Ecto neural progenitor cell (in vitro differentiated cells): ENCODE measurements around the gene DCTN4.
A peak's percentile ranks its signal among the peaks of the same experiment; 100 is the strongest.

ENCODE experiments used
- DNase-seq: peaks from one replicate; pipeline ENCODE4 v3.0.0-alpha.2; 2018; ENCODE audit warnings: low spot score

Gene DCTN4

DNA sequence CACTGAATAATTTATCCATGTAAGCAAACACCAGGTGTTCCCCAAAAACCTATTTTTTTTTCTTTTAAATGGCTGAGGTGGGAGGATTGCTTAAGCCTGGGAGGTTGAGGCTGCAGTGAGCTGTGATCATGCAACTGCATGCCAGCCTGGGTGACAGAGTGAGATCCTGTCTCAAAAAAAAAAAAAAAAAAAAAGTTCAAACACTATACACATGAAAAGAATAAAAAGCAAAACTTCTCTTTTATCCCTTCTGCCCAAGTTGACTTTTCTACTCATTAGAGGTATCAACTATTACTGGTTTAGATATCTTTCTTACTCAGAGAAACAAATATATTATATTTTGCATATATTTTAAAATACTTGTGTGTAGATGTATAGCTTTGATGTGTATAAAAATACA, 17.8 kb downstream of the DCTN4 start:
- DNase-seq, result no peak

- no peak for DNase-seq
Observed at GRCh38 chr5:150738862-150739261, 20.0 kb downstream of the DCTN4 start.

DNA sequence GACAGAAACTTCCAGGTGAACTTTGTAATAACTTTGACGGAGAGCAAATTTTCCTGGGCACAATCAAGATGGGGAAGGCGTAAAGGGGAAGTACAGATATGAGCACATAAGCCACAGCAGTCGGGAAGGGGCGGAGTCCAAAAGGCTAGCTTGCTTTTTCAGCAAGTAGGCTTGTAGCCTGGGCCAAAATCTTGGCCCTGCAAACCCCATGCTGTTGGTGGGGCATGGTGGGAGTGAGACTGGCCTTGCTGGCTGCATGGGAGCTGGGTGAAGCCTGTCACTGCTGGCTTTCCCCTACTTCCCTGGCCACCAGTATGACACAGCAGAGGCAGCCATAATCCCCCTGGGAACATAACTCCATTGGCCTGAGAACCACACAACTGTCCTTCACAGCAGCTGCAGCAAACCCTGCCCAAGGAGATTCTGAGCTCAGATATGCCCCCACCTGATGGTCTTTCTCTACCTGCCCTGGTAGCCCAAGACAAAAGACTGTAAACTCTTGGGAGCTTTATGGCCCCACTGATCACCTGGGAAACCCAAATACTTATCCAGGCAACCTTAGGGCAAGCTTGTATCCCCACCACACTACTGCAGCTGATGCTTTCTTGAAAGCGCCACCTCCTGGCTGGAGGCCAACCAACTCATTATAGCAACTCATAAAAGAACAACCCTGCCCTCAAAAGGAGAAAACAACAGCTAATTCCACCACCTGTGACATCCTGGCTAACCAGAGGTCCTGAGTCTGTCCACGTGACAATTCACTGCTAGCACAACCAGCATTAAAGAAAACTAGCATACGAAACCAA, 24.0 kb downstream of the DCTN4 start:
- no peak for DNase-seq

DNA sequence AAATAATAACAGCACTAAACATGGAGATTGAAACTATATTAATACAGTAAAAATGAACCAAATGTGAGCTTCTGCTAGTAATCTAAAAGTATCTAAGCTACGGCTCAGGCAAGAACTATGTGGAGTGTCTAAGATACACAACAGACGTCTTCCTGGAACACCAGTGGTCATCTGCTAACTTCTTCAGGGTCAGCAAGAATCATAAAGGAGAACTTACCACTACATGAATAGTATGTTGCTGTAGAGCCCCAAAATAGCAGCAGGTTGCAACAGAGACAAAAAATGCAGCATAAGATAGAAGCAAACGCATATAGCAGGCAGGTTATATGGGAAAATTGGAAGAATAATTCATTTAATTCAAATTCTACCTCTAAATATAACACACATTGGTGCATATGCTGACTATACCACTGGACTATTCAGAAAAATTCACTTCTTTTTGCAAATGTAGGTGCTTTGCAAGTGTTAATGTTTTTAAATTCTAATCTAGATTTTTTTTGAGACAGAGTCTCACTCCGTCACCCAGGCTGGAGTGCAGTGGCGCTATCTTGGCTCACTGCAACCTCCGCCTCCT, 27.1 kb downstream of the DCTN4 start:
- DNase-seq, result no peak

DNA sequence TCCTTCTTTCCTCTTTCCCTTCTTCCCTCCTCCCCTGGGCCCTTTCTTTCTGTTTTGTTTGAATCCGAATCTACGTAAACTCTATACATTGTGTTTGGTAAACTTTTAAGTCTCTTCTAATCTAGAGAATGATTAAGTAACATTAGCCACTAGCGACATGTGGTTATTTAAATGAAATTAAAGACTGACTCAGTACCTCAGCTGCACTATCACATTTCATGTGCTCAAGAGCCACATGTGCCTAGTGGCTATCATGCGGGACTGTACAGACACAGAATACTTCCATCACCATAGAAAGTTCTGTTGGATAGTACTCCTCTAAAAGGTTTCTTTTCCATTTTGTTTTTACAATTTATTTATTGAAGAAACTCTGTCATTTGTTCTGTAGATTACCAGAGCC, 29.0 kb downstream of the DCTN4 start:
- DNase-seq, result no peak

GRCh38 chr5:150723845-150724244, 35.0 kb downstream of the DCTN4 start:
- no peak for DNase-seq

GRCh38 chr5:150710165-150710564, 48.7 kb downstream of the DCTN4 start:
- DNase-seq, result no peak

DNA sequence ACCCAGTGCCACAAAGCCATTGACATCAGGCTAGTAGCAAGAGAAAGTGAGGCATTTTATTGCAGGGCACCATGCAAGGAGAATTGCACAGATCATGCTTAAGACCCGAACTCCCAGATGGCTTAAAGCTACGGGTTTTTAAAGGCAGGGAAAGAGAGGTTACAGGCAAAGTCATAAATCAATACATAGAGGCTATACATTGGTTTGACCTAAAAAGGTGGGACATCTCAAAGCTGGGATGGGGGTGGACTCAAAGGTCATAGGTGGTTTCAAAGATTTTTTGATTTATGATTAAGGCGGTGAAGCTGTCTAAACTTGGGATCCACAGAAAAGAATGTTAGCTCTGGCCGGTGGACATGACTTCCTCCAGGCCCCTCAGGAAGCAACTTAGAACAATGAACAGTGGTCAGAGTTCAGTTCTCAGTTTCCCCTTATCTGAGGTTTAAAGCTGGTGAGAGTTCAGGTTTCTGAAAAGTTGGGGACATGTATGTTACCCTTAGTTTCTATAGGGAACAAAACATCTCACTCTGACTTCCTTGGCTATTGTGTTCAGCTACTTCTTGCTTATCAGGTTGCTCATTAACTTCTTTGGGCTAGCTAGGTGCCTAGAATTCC, 51.9 kb downstream of the DCTN4 start:
- DNase-seq, result no peak

DNA sequence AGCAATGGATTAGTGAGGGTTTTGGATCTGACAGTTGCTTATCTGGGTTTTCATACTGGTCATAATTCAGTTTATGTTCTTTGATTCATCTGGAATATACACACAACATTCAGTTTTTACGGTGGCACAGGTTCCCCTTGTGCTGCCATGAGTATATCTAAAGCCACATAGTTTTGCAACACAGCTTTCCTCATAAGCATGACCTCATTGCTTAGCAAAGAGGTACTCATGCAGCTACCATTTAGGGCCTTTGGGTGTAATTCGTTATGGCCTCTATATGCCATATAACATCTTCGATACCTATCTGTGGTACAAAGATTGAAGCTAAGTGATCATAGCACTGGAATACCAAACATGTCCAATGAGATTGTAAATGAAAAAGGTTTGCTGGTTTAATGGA, 55.1 kb downstream of the DCTN4 start:
- no peak for DNase-seq

DNA sequence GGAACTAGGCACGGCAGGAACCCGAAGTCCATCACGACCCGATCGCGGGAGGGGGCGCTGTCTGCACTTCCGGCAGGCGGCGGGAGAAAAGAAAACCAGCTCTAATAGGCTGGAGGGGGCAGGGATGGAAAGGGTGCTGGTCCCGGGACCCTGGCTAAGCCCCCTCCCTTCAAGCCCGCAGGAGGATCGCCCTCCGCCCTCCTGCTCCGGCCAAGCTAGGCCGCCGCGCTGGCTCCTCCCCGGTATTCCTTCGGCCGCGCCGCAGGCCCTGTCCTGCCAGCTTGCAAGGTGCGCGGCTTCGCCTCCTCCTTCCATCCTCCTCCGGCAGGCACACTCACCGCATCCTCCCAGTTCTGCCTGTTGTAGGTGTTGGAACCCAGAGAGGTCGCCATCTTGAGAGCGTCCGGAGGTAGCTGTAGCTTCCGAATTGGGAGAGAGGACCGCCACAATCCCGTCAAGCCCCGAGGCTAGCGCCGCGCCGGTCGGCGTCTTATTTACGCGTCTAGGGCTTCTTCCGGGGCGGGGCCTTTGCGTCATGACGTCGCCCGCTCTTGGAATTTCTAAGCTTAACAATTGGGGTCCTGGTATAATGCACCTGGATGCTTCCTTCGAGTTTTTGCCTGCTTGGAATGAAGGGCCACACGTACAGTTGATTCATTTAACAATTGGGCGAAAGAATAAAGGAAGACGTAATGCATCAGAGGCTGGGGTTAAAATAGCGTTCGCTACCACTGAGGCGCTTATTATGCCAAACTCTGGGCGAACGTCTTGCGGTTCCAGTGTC, 58.0 kb downstream of the DCTN4 start, which contains the start of gene RBM22:
Gene RBM22, minus strand, starts transcription at position 469 of the 784 bp plus-strand sequence. Its CDS starts 77 bp downstream, at position 392.
- peak; percentile 93 for DNase-seq

- no peak for DNase-seq
Observed at GRCh38 chr5:150700246-150700593, 58.6 kb downstream of the DCTN4 start.

DNA sequence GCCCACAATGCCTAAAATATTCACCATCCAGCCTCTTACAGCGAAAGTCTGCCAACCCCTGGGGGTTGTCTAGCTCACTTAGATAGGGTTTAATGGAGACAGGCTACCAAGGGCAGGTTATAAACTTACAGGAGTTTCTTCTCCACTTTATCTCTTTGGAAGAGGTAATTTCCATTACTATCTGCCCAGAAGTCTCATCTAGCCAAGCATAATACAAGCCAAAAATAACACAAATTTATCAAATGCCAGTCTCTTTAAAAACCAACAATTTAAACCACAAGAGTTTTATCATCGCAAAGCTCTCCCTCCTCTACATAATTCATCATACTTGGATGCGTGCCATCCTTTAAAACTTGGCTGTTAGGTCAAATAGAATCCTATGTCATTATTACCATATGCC, 64.2 kb downstream of the DCTN4 start:
- DNase-seq, result no peak

DNA sequence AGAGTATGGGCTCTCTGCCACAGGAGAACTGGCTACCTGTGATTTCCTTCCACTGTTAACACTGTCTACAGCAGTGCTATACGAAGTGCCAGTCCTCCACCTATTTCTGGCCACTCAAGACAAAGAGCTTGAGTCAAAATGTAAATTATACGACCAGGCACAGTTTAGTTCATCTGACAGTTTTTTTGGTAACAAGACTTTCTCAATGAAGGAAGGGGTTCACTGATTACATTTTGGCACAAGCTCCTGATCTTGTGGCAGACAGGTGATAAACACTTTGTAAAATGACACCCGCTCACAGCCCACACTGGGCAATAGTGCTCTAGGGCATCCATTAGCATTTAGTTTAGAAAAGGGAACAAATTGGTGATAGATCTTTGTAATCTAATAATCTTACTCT, 66.5 kb downstream of the DCTN4 start:
- DNase-seq, result no peak

DNA sequence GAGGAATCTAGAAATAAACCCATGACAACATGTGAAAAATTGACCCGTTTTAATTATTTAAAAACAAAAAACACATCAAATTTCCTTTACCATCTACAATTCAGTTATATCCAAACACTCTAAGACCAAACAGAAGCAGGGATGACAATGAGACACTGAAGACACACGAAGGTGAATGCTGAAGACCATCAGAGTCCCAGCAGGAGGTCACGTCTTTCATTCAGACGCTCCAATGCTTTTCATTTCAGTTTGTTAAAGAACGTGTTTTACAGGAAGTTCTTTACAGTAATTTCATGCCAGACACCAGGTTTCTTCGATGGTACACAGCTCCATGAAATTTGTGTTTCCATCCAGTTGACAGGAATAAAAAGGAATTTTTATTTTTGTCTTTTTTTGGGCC, 68.1 kb downstream of the DCTN4 start:
- no peak for DNase-seq

DNA sequence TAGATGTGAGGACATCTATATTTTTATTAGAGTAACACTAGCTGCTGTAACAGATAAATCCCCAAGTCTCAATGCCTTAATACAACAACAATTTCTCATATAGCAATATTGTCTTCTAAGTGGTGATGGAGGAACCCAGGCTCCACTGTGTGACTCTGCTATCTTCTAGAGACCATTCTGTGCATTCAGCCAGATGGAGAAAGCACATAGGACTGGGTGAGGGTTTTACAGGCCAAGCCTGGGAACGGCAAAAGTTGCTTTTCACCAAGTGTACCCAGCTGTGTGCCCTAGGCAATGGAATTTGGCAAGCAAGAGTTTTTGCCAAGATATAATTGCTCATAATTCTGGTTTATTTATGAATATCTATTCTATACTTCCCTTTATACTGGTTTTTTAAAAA, 69.7 kb downstream of the DCTN4 start:
- no peak for DNase-seq

DNA sequence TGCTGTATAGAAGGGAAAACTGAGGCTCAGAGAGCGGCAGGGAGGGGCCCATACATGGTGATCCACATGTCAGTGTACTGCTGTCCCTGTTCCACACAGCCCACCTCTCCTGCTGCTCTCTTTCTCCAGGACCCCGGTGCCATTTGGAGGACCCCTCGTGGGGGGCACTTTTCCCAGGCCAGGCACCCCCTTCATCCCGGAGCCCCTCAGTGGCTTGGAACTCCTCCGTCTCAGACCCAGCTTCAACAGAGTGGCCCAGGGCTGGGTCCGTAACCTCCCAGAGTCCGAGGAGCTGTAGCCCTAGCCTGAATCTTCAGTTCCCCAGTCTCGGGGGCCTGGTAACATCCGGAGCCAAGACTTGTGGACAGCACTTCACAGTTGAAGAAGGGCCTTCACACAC, 82.2 kb downstream of the DCTN4 start:
- no peak for DNase-seq

DNA sequence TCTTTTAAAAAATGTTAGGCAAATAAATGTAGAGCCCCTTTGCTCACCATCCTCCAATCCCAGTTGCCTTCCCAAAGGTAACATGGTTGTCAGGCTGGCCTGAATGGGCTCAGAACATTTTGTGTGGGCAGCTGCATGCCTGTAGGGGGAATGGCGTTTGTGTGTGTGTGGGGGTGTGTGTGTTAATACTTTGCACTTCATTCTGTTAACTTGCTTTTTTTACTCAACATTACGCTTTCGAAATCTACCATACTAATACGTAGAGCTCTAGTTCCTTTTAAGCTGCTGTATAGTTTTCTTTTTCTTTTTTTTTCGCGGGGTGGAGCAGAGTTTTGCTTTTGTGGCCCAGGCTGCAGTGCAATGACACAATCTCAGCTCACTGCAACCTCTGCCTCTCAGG, 83.7 kb downstream of the DCTN4 start:
- no peak for DNase-seq

DNA sequence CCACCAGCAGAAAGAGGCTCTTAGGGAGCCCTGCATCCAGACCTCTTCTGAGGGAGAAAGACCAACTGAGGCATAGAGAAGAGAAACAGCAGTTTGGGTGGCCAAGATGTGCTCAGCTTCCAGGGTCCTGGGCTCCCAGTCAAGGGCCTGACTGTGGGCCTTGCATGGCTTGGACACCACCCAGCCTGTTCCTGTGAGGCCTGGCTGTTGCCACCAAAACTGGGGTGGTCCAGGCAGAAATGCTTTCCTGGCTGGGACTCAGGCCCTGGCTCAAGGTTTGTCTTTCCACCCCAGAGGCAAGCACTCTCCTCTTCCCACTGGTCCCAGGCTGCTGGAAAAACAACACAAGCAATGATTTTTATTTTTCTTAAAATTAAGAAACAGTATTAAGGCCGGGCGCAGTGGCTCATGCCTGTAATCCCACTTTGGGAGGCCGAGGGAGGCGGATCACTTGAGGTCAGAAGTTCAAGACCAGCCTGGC, 84.4 kb downstream of the DCTN4 start:
- no peak for DNase-seq

DNA sequence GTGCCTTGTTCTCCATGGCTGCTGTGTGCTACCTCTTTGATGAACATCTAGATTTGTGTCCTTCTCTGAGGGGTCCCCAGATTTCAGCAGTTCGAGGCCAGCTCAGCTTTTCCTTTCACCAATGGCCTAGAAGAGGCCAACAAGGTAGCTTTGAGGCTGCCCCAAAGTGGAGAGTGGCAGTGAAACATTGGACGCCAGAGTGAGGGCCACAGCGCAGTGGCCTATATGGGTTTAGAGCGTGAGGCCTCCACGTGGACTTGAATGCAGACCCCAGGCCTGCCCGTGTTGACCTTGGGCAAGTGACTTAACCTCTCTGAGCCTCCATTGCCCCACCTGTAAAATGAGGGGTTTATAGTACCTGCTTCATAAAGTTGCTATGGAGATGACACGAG, 85.9 kb downstream of the DCTN4 start:
- no peak for DNase-seq

DNA sequence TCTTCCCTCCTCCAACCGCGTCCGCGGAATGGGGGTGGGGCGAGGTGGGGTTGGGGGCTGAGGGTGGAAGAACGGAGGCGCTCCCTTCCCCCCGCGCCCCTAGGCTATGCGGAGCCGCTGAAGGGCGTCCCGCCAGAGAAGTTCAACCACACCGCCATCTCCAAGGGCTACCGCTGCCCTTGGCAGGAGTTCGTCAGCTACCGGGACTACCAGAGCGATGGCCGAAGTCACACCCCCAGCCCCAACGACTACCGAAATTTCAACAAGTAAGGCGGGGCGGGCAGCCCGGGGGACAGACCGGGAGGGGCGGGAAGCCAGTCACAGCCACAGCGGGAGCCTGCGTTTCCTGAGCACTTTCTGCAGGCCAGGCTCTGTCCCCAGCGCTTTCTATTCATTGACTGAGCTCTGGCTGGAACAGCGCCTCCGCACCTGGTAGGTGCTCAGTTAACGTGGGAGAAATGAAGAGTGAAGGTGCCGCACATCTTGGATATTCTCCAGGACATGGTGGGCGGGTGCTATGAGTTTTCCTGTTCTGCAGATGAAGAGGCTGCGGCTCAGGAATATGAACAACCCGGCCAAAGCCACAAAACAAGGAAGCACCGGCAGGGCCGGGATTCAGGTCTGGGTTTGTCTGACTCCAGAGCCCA, 86.5 kb downstream of the DCTN4 start:
- peak; percentile 60 for DNase-seq

GRCh38 chr5:150671509-150672236, 87.1 kb downstream of the DCTN4 start:
- DNase-seq, result peak; percentile 61
